ENCODE data around the gene SMYD3.
A peak's percentile ranks its signal among the peaks of the same experiment; 100 is the strongest.

The SMYD3 gene

GRCh38 chr1:245968775-245969174, 538.3 kb downstream of the SMYD3 start:
- Histone ChIP-seq H3K9me3 (ENCODE audit: control insufficient read depth in 2 of 2, low read length in 2 of 2) (no peaks in the 10 kb centered on the region), H3K4me3 (ENCODE audit: low read length in 2 of 2) (no peak overlapping the region), H3K9ac (ENCODE audit: low read depth in 1 of 2, low read length in 2 of 2) (no peak overlapping the region), H3K27ac (ENCODE audit: low read depth in 2 of 2, low read length in 2 of 2) (no peak overlapping the region), H3K4me1 (ENCODE audit: control insufficient read depth in 2 of 2, insufficient read depth in 2 of 2, low read length in 2 of 2) (no peaks in the 10 kb centered on the region), H3K36me3 (ENCODE audit: control insufficient read depth in 2 of 2, insufficient read depth in 2 of 2, low read length in 2 of 2) (no peaks in the 10 kb centered on the region), H3K27me3 (ENCODE audit: control insufficient read depth in 2 of 2, insufficient read depth in 2 of 2, low read length in 2 of 2) (no peaks in the 10 kb centered on the region)

DNA sequence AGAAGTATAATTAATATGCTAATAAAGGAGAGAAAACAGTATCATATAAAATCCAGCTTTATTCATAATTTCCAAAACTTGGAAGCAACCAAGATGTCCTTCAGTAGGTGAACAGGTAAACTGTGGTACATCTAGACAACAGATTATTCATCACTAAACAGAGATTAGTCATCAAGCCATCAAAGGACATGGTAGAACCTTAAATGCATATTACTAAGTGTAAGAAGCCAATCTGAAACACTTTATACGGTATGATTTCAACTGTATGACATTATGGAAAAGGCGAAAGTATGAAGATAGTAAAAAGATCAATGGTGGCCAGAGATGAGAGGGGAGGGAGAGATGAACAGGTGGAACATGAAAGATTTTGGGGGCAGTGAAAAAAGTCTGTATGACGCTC, 541.7 kb downstream of the SMYD3 start:
- Histone ChIP-seq H3K36me3 (ENCODE audit: control insufficient read depth in 2 of 2, insufficient read depth in 2 of 2, low read length in 2 of 2) (no peaks in the 10 kb centered on the region), H3K27me3 (ENCODE audit: control insufficient read depth in 2 of 2, insufficient read depth in 2 of 2, low read length in 2 of 2) (no peaks in the 10 kb centered on the region), H3K4me3 (ENCODE audit: low read length in 2 of 2) (no peak overlapping the region), H3K9ac (ENCODE audit: low read depth in 1 of 2, low read length in 2 of 2) (no peak overlapping the region), H3K9me3 (ENCODE audit: control insufficient read depth in 2 of 2, low read length in 2 of 2) (no peaks in the 10 kb centered on the region), H3K4me1 (ENCODE audit: control insufficient read depth in 2 of 2, insufficient read depth in 2 of 2, low read length in 2 of 2) (no peaks in the 10 kb centered on the region), H3K27ac (ENCODE audit: low read depth in 2 of 2, low read length in 2 of 2) (no peak overlapping the region)

- Histone ChIP-seq H3K9ac (ENCODE audit: low read depth in 1 of 2, low read length in 2 of 2) (no peak overlapping the region), H3K36me3 (ENCODE audit: control insufficient read depth in 2 of 2, insufficient read depth in 2 of 2, low read length in 2 of 2) (no peaks in the 10 kb centered on the region)
These were observed 543.4 kb downstream of the SMYD3 start for GRCh38 chr1:245963649-245964048.

DNA sequence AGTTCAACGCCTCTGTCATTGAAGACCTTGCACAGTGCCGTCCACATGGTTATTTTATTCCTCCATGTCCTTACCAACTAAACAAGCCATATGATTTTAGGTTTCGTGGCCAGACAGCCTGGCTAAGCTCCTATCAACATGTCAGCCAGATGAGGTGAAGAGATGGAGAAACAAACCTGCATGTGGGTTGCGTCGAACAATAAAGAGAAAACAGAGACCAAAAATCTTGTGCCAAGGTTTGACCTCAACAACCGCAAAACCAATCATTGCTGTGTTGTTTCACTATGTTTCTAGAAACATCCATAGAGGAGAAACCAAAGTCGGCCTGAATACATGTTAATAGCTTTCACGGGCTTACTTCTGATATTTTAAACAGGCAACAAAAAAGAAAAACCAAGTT, 544.6 kb downstream of the SMYD3 start:
- Histone ChIP-seq H3K4me1 (ENCODE audit: control insufficient read depth in 2 of 2, insufficient read depth in 2 of 2, low read length in 2 of 2) (no peaks in the 10 kb centered on the region), H3K27ac (ENCODE audit: low read depth in 2 of 2, low read length in 2 of 2) (no peak overlapping the region), H3K4me3 (ENCODE audit: low read length in 2 of 2) (no peak overlapping the region), H3K9me3 (ENCODE audit: control insufficient read depth in 2 of 2, low read length in 2 of 2) (no peaks in the 10 kb centered on the region), H3K27me3 (ENCODE audit: control insufficient read depth in 2 of 2, insufficient read depth in 2 of 2, low read length in 2 of 2) (no peaks in the 10 kb centered on the region), H3K9ac (ENCODE audit: low read depth in 1 of 2, low read length in 2 of 2) (no peak overlapping the region), H3K36me3 (ENCODE audit: control insufficient read depth in 2 of 2, insufficient read depth in 2 of 2, low read length in 2 of 2) (no peaks in the 10 kb centered on the region)

More at GRCh38 chr1:245963649-245964048, 543.4 kb downstream of the SMYD3 start:
- H3K4me1 ChIP-seq (ENCODE audit: control insufficient read depth in 2 of 2, insufficient read depth in 2 of 2, low read length in 2 of 2), result no peaks in the 10 kb centered on the region
- no peaks in the 10 kb centered on the region for H3K27me3 ChIP-seq (ENCODE audit: control insufficient read depth in 2 of 2, insufficient read depth in 2 of 2, low read length in 2 of 2)
- no peaks in the 10 kb centered on the region for H3K9me3 ChIP-seq (ENCODE audit: control insufficient read depth in 2 of 2, low read length in 2 of 2)
- no peak overlapping the region for H3K27ac ChIP-seq (ENCODE audit: low read depth in 2 of 2, low read length in 2 of 2)
- H3K4me3 ChIP-seq (ENCODE audit: low read length in 2 of 2), result no peak overlapping the region

- Histone ChIP-seq H3K4me1 (ENCODE audit: control insufficient read depth in 2 of 2, insufficient read depth in 2 of 2, low read length in 2 of 2) (no peaks in the 10 kb centered on the region), H3K27ac (ENCODE audit: low read depth in 2 of 2, low read length in 2 of 2) (no peak overlapping the region), H3K4me3 (ENCODE audit: low read length in 2 of 2) (no peak overlapping the region), H3K9me3 (ENCODE audit: control insufficient read depth in 2 of 2, low read length in 2 of 2) (no peaks in the 10 kb centered on the region), H3K36me3 (ENCODE audit: control insufficient read depth in 2 of 2, insufficient read depth in 2 of 2, low read length in 2 of 2) (no peaks in the 10 kb centered on the region), H3K9ac (ENCODE audit: low read depth in 1 of 2, low read length in 2 of 2) (no peak overlapping the region), H3K27me3 (ENCODE audit: control insufficient read depth in 2 of 2, insufficient read depth in 2 of 2, low read length in 2 of 2) (no peaks in the 10 kb centered on the region)
These were observed 545.9 kb downstream of the SMYD3 start for GRCh38 chr1:245961137-245961540.

- H3K9ac ChIP-seq (ENCODE audit: low read depth in 1 of 2, low read length in 2 of 2), result no peak overlapping the region
- H3K27ac ChIP-seq (ENCODE audit: low read depth in 2 of 2, low read length in 2 of 2), result no peak overlapping the region
- H3K4me1 ChIP-seq (ENCODE audit: control insufficient read depth in 2 of 2, insufficient read depth in 2 of 2, low read length in 2 of 2), result no peaks in the 10 kb centered on the region
- H3K27me3 ChIP-seq (ENCODE audit: control insufficient read depth in 2 of 2, insufficient read depth in 2 of 2, low read length in 2 of 2), result no peaks in the 10 kb centered on the region
- no peaks in the 10 kb centered on the region for H3K36me3 ChIP-seq (ENCODE audit: control insufficient read depth in 2 of 2, insufficient read depth in 2 of 2, low read length in 2 of 2)
- no peak overlapping the region for H3K4me3 ChIP-seq (ENCODE audit: low read length in 2 of 2)
- H3K9me3 ChIP-seq (ENCODE audit: control insufficient read depth in 2 of 2, low read length in 2 of 2), result no peaks in the 10 kb centered on the region
These were observed 546.9 kb downstream of the SMYD3 start for GRCh38 chr1:245960171-245960570.

- Histone ChIP-seq H3K4me1 (ENCODE audit: control insufficient read depth in 2 of 2, insufficient read depth in 2 of 2, low read length in 2 of 2) (peaks cover 5% of the 10 kb centered on the region in 2 donors), H3K27ac (ENCODE audit: low read depth in 2 of 2, low read length in 2 of 2) (no peak overlapping the region), H3K4me3 (ENCODE audit: low read length in 2 of 2) (no peak overlapping the region), H3K9me3 (ENCODE audit: control insufficient read depth in 2 of 2, low read length in 2 of 2) (no peaks in the 10 kb centered on the region), H3K27me3 (ENCODE audit: control insufficient read depth in 2 of 2, insufficient read depth in 2 of 2, low read length in 2 of 2) (no peaks in the 10 kb centered on the region), H3K9ac (ENCODE audit: low read depth in 1 of 2, low read length in 2 of 2) (no peak overlapping the region), H3K36me3 (ENCODE audit: control insufficient read depth in 2 of 2, insufficient read depth in 2 of 2, low read length in 2 of 2) (no peaks in the 10 kb centered on the region)
These were observed 549.1 kb downstream of the SMYD3 start for GRCh38 chr1:245958016-245958415.

DNA sequence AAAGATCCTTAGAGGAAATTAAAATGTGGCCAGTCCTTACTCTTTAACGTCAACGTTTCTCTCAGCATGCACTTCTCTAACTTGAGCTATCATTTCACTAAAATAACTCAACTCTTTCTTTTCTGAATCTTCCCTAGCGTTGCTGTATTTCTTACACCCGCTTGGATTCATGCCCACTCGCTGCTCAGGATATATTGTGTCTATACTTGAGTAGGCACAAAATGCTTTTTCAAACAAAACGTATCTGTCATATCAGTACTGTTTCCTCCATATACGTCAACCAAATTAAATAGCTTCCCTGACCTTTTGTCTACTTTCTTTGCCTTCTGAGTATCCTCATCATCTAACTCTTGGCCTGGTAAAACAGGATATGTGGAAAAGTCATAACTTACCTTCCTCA, 549.7 kb downstream of the SMYD3 start:
- H3K36me3 ChIP-seq (ENCODE audit: control insufficient read depth in 2 of 2, insufficient read depth in 2 of 2, low read length in 2 of 2), result no peaks in the 10 kb centered on the region
- no peaks in the 10 kb centered on the region for H3K27me3 ChIP-seq (ENCODE audit: control insufficient read depth in 2 of 2, insufficient read depth in 2 of 2, low read length in 2 of 2)
- no peak overlapping the region for H3K9ac ChIP-seq (ENCODE audit: low read depth in 1 of 2, low read length in 2 of 2)
- no peak overlapping the region for H3K27ac ChIP-seq (ENCODE audit: low read depth in 2 of 2, low read length in 2 of 2)
- no peaks in the 10 kb centered on the region for H3K9me3 ChIP-seq (ENCODE audit: control insufficient read depth in 2 of 2, low read length in 2 of 2)
- H3K4me3 ChIP-seq (ENCODE audit: low read length in 2 of 2), result no peak overlapping the region
- H3K4me1 ChIP-seq (ENCODE audit: control insufficient read depth in 2 of 2, insufficient read depth in 2 of 2, low read length in 2 of 2), result peaks cover 5% of the 10 kb centered on the region in 2 donors

DNA sequence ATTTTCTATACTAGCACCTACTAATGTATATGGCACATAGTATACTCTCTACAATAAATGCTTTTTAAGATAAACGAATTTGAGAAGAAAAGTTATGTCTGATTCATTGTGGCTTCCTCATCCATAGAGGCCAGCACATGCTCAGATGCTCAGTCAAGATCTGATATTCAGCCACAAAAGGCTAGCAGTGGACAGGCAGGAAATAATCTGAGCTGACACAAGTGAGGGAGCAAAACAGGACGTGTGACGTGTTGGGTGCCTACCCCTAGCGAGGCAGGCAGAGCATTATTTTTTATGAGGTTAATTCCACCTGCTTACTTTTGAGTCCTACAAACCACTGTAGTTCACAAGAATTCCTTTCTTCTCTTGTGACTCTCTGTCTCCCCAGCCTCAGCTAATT, 550.9 kb downstream of the SMYD3 start:
- Histone ChIP-seq H3K27ac (ENCODE audit: low read depth in 2 of 2, low read length in 2 of 2) (no peak overlapping the region), H3K9ac (ENCODE audit: low read depth in 1 of 2, low read length in 2 of 2) (no peak overlapping the region)

GRCh38 chr1:245953876-245954660, 553.0 kb downstream of the SMYD3 start:
- peaks cover 5% of the 10 kb centered on the region in 2 donors for H3K4me1 ChIP-seq (ENCODE audit: control insufficient read depth in 2 of 2, insufficient read depth in 2 of 2, low read length in 2 of 2)
- peak overlapping the region; percentile 37 to 43 for H3K4me3 ChIP-seq (ENCODE audit: low read length in 2 of 2)

More for the DNA sequence above, 550.9 kb downstream of the SMYD3 start:
- no peaks in the 10 kb centered on the region for H3K9me3 ChIP-seq (ENCODE audit: control insufficient read depth in 2 of 2, low read length in 2 of 2)
- no peaks in the 10 kb centered on the region for H3K27me3 ChIP-seq (ENCODE audit: control insufficient read depth in 2 of 2, insufficient read depth in 2 of 2, low read length in 2 of 2)
- H3K4me1 ChIP-seq (ENCODE audit: control insufficient read depth in 2 of 2, insufficient read depth in 2 of 2, low read length in 2 of 2), result peaks cover 5% of the 10 kb centered on the region in 2 donors
- no peaks in the 10 kb centered on the region for H3K36me3 ChIP-seq (ENCODE audit: control insufficient read depth in 2 of 2, insufficient read depth in 2 of 2, low read length in 2 of 2)
- H3K4me3 ChIP-seq (ENCODE audit: low read length in 2 of 2), result no peak overlapping the region

More at GRCh38 chr1:245953876-245954660, 553.0 kb downstream of the SMYD3 start:
- H3K27ac ChIP-seq (ENCODE audit: low read depth in 2 of 2, low read length in 2 of 2), result peak overlapping the region; percentile 59 to 69
- H3K27me3 ChIP-seq (ENCODE audit: control insufficient read depth in 2 of 2, insufficient read depth in 2 of 2, low read length in 2 of 2), result no peaks in the 10 kb centered on the region
- H3K9ac ChIP-seq (ENCODE audit: low read depth in 1 of 2, low read length in 2 of 2), result peak overlapping the region; percentile 43 to 52
- no peaks in the 10 kb centered on the region for H3K9me3 ChIP-seq (ENCODE audit: control insufficient read depth in 2 of 2, low read length in 2 of 2)
- H3K36me3 ChIP-seq (ENCODE audit: control insufficient read depth in 2 of 2, insufficient read depth in 2 of 2, low read length in 2 of 2), result no peaks in the 10 kb centered on the region

Measured in mucosa of rectum (tissue), 2 donors.